Spleen (tissue), 13 donors: Measurements from ENCODE around the gene ELFN2. TPM values are rescaled to one million over a fixed set of nuclear protein-coding genes. Genes with fewer than 3 reads are reported as not detected.

Source experiments
- DNase-seq: peaks from one replicate; pipeline ENCODE4 v3.0.0-alpha.2; 2020
- H3K27ac ChIP-seq, 8 donors: fragments of 200-600 bp; sonication (generic) in 7 of 8; 1 replicate in 4 of 8; 2 replicates in 4 of 8; pipeline versions ENCODE4 v1.5.0 to v1.8.0; 2016 to 2021; ENCODE audit warnings: inconsistent platforms in 4 of 8, mild to moderate bottlenecking in 4 of 8, moderate library complexity in 1 of 8
- H3K27me3 ChIP-seq, 7 donors: fragments of 200-600 bp; sonication (generic) in 6 of 7; replicated peaks in 1 of 7; 1 replicate in 4 of 7; 2 replicates in 3 of 7; pipeline versions ENCODE4 v1.5.0 to v1.8.0; 2016 to 2021; ENCODE audit warnings: inconsistent platforms in 3 of 7, mild to moderate bottlenecking in 1 of 7
- H3K36me3 ChIP-seq, 6 donors: fragments of 200-600 bp; sonication (generic) in 5 of 6; 1 replicate in 4 of 6; 2 replicates in 2 of 6; pipeline versions ENCODE4 v1.5.0 to v1.8.0; 2016 to 2021; ENCODE audit warnings: inconsistent platforms in 2 of 6
- H3K4me1 ChIP-seq, 6 donors: fragments of 200-600 bp; sonication (generic) in 5 of 6; 1 replicate in 3 of 6; 2 replicates in 3 of 6; pipeline versions ENCODE4 v1.5.0 to v1.8.0; 2016 to 2021; ENCODE audit warnings: inconsistent platforms in 3 of 6
- H3K4me3 ChIP-seq, 8 donors: fragments of 200-600 bp; sonication (generic) in 7 of 8; 1 replicate in 4 of 8; 2 replicates in 4 of 8; pipeline versions ENCODE4 v1.5.0 to v1.8.0; 2016 to 2021; ENCODE audit warnings: inconsistent platforms in 4 of 8, mild to moderate bottlenecking in 4 of 8, moderate library complexity in 2 of 8
- H3K9me3 ChIP-seq, 8 donors: fragments of 200-600 bp; sonication (generic) in 7 of 8; 1 replicate in 4 of 8; 2 replicates in 4 of 8; pipeline versions ENCODE4 v1.5.0 to v1.8.0; 2016 to 2021; ENCODE audit warnings: inconsistent platforms in 4 of 8
- POLR2A ChIP-seq, 3 donors: fragments of 450-650 bp; IDR thresholded peaks; one replicate each; pipeline ENCODE4 v1.5.1; 2017; ENCODE audit warnings: antibody characterized with exemption in 3 of 3, mild to moderate bottlenecking in 1 of 3
- POLR2AphosphoS5 ChIP-seq, 3 donors: sonication (generic); formaldehyde crosslinking; IDR thresholded peaks; one replicate each; pipeline ENCODE4 v1.5.1; 2017; ENCODE audit warnings: antibody characterized with exemption in 3 of 3
- WGBS, 5 donors: extraction: QIAGEN DNeasy Blood & Tissue Kit in 3 of 5; methylation state at CpG; one replicate each; pipeline versions ENCODE4 v1.1.5 to v1.1.7; 2013 to 2018; 5-methylcytosine and 5-hydroxymethylcytosine counted together
- intact Hi-C: fragments of 100-400 bp; cut with DNase I; formaldehyde crosslinking; loops from one replicate; pipeline ENCODE4 v1.15.0; 2023; ENCODE audit warnings: low total_unique reads
- long read RNA-seq, 2 donors: transcript quantifications; one replicate each; lab custom pipeline, GENCODE V29; 2026
- polyA plus RNA-seq, 3 donors: library from polyadenylated mRNA; stranded (reverse); fragments of 200-250 nt; gene quantifications; one replicate each; pipeline ENCODE4 v1.2.1, GENCODE V29; 2013
- total RNA-seq, 7 donors: library from RNA; depleted of rRNA in 3 of 7; stranded (reverse); fragments of >200 nt in 3 of 7; fragmentation: NEBNext Ultra II Directional in 4 of 7; extraction: Animal tissue kit (Norgen Biotek cat#: 25700) in 4 of 7; gene quantifications; one replicate each; pipeline versions ENCODE4 v1.1.0 to v1.2.1, GENCODE V29; 2016 to 2021
- TF ChIP-seq, protein P1 (sequence below), 11 experiments: fragments of 200-600 bp in 7 of 11; fragments of 450-650 bp in 4 of 11; sonication (generic) in 4 of 11; IDR thresholded peaks in 8 of 11; conservative IDR thresholded peaks in 3 of 11; 1 replicate in 7 of 11; 2 replicates in 4 of 11; pipeline versions ENCODE4 v1.4.0 to v1.8.0; 2016 to 2021; ENCODE audit warnings: antibody characterized with exemption in 11 of 11, inconsistent platforms in 4 of 11, mild to moderate bottlenecking in 1 of 11
- donor health status: healthy with polysubstance abuse.
- donor health status: DM: no; HTN: no; CAD: no; lungs with moderate emphysema.
- donor health status: DM: no; HTN: no; CAD: no.
- donor health status: Bipolar disorder and iron deficiency.
- donor health status: healthy.
- donor health status: DM: no; HTN: no; CAD: no.
- donor health status: DM: yes; HTN: yes; CAD: no.

The ELFN2 gene, protein sequence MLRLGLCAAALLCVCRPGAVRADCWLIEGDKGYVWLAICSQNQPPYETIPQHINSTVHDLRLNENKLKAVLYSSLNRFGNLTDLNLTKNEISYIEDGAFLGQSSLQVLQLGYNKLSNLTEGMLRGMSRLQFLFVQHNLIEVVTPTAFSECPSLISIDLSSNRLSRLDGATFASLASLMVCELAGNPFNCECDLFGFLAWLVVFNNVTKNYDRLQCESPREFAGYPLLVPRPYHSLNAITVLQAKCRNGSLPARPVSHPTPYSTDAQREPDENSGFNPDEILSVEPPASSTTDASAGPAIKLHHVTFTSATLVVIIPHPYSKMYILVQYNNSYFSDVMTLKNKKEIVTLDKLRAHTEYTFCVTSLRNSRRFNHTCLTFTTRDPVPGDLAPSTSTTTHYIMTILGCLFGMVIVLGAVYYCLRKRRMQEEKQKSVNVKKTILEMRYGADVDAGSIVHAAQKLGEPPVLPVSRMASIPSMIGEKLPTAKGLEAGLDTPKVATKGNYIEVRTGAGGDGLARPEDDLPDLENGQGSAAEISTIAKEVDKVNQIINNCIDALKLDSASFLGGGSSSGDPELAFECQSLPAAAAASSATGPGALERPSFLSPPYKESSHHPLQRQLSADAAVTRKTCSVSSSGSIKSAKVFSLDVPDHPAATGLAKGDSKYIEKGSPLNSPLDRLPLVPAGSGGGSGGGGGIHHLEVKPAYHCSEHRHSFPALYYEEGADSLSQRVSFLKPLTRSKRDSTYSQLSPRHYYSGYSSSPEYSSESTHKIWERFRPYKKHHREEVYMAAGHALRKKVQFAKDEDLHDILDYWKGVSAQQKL
- under 1 TPM in 6 of 7 donors, not detected in 1; 0.05 to 0.19 (median 0.10) TPM for total RNA-seq
- under 1 TPM; 0.02 to 0.10 (median 0.02) TPM for polyA plus RNA-seq
- long read RNA-seq, donor 1, result 0 reads
- long read RNA-seq, donor 2, result 0 reads

DNA sequence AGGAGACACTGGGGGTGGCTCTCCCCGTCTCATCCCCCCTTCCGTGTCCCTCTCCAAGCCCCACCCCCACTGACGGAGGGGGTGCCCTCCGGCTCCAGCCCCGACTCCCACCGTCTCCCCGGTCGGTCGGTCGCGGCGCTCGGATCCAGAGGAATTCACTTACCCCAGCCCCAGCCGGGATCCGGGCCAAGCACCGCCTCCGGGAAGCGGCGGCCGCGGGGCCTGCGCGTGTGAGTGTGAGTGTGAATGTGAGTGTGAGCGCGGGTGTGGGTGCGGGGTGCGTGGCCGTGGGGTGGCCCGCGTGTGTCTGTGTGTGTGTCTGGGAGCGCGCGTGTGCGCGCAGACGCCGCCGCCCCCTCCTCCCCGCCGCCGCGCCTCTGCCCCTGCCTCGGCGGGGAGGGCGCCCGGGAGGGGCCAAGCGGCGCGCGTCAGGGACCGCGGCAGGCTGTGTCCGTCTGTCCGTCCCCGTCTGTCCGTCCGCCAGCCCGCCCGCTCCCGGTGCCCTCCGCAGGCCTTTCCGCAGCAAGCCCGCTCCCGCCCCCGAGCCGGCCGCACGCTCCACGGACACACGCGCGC is at the start of gene ELFN2:
Gene ELFN2, minus strand, starts transcription at position 345 of the 576 bp plus-strand sequence. CDS start 51,945 bp downstream, outside the sequence.
- H3K27ac ChIP-seq, result no peak within 1 kb of the TSS
- H3K27me3 ChIP-seq, result peaks cover 6 to 94% (median 54%) of the 10 kb centered on the region in 7 donors

DNA sequence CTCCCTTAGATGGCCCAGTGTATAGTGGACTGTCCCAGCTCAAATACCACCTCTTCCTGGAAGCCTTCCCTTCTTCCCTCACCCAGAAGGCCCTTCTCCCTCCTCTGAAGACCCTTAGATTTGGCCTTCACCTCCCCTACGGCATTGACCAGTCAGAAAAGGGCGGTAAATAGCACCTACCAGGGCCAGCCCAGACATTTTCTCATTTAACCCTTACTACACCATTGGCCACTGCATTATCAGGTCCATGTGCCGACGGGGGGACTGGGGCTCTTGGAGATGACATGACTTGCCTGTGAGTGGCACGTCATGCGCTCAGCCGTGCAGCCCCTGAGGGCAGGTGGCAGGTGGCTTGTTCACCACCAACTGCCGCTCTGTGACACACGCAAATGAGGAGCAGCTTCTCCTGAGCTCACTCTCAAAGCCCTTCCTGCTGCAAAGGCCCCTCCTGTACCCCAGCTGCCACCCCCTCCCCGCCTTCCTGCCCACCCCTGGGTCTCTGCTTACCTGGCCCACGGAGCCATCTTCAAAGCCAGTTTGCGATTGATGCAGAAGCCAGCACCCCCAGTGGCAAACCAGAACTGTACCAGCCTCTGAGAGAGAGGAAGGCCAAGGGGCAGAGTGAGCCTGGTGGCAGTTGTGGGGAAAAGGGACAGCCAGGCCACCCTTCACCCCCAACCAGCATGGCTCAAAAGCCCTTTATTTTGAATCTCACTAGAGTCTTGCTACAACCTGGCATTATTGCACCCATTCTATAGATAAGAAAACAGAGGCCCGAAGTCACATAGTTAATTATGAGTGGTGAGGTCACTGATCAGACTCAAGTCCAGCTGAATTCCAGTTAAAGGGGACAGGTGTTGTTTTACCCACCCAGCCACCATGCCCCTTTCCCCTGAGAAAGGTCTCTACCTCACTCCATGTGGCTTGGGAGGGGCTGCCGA is 49.4 kb upstream of the ELFN2 start:
- TF ChIP-seq POLR2AphosphoS5 (IDR thresholded peaks at IDR 0.05) (no peak), POLR2A (IDR thresholded peaks at IDR 0.05) (no peak)
- TF ChIP-seq, protein P1, sequence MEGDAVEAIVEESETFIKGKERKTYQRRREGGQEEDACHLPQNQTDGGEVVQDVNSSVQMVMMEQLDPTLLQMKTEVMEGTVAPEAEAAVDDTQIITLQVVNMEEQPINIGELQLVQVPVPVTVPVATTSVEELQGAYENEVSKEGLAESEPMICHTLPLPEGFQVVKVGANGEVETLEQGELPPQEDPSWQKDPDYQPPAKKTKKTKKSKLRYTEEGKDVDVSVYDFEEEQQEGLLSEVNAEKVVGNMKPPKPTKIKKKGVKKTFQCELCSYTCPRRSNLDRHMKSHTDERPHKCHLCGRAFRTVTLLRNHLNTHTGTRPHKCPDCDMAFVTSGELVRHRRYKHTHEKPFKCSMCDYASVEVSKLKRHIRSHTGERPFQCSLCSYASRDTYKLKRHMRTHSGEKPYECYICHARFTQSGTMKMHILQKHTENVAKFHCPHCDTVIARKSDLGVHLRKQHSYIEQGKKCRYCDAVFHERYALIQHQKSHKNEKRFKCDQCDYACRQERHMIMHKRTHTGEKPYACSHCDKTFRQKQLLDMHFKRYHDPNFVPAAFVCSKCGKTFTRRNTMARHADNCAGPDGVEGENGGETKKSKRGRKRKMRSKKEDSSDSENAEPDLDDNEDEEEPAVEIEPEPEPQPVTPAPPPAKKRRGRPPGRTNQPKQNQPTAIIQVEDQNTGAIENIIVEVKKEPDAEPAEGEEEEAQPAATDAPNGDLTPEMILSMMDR (IDR thresholded peaks at IDR 0.05 in 8 of 11, conservative IDR thresholded peaks at IDR 0.05 in 3 of 11), result no peak
- Histone ChIP-seq H3K9me3 (no peaks in the 10 kb centered on the region), H3K4me1 (peaks cover 0 to 18% (median 5%) of the 10 kb centered on the region in 6 donors), H3K4me3 (no peak overlapping the region), H3K27me3 (no peaks in the 10 kb centered on the region), H3K36me3 (peaks cover 0 to 100% (median 78%) of the 10 kb centered on the region in 6 donors), H3K27ac (no peak overlapping the region)
- intact Hi-C loops, result no loop called here
- DNase-seq, result no peak
- 76 to 82% (median 77%) methylated on average over 12 to 14 of the region's 14 CpGs for WGBS, 5 donors

More for the DNA sequence above, at the start of gene ELFN2:
- 0 to 1% (median 1%) methylated on average over 17 to 72 of the region's 72 CpGs for WGBS, 5 donors
- Histone ChIP-seq H3K4me3 (peak within 1 kb of the TSS; percentile 1 to 65 (median 32)), H3K36me3 (no peaks in the 10 kb centered on the region), H3K9me3 (no peaks in the 10 kb centered on the region), H3K4me1 (peaks cover 2 to 36% (median 17%) of the 10 kb centered on the region in 6 donors)
- intact Hi-C loops, result loop anchor here (10.0 kb wide), 2 partner anchors 92 to 162 kb away; no protein-coding TSS in a partner anchor
- no peak for DNase-seq
- TF ChIP-seq POLR2A (IDR thresholded peaks at IDR 0.05) (no peak), POLR2AphosphoS5 (IDR thresholded peaks at IDR 0.05) (no peak)
- TF ChIP-seq, protein P1 (IDR thresholded peaks at IDR 0.05 in 8 of 11, conservative IDR thresholded peaks at IDR 0.05 in 3 of 11), result peak in 1 of 11 experiments; percentile 7

DNA sequence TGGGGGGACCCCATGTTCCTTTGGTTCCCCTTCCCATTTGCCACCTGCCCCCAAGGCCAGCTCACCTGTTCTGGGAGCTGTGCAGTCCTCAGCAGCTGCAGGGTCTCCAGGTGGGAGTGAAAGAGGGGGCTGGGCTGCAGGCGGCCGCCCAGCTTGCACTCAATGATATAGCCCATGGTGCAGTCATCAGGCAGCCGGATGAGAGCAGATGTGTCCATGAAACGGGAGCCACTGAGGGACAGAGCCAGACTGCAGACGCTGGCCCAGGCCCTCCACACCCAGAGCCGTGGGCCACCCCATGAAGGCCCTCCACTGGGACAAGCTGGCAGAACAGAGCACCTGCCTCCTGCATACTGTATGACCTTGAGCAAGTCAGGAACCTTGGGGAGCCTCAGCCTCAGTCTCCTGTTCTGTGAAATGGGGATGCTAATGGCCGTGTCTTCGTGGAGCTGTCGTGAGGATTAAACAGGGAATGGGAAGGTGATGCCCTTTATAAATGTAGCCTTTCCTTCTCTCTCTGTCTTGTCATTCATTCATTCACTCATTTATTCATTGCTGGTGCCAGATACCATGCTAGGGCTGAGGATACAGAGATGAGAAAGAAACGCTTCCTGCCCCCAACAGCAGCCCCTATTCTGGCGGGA is 47.3 kb upstream of the ELFN2 start:
- DNase-seq, result no peak
- Histone ChIP-seq H3K4me3 (no peak overlapping the region), H3K27ac (no peak overlapping the region), H3K27me3 (no peaks in the 10 kb centered on the region), H3K4me1 (peaks cover 0 to 8% (median 0%) of the 10 kb centered on the region in 6 donors), H3K9me3 (no peaks in the 10 kb centered on the region), H3K36me3 (peaks cover 0 to 100% (median 82%) of the 10 kb centered on the region in 6 donors)
- WGBS, 5 donors, result 87 to 92% (median 89%) methylated on average over 7 to 11 of the region's 11 CpGs
- TF ChIP-seq, protein P1 (IDR thresholded peaks at IDR 0.05 in 8 of 11, conservative IDR thresholded peaks at IDR 0.05 in 3 of 11), result no peak
- TF ChIP-seq POLR2AphosphoS5 (IDR thresholded peaks at IDR 0.05), result peak in 2 of 3 donors; percentile 13 to 58
- intact Hi-C loops, result no loop called here
